Heart right ventricle (tissue), 16 donors: Measurements from ENCODE around the gene LRRC55. TPM values are rescaled to one million over a fixed set of nuclear protein-coding genes. Genes with fewer than 3 reads are reported as not detected.

ENCODE experiments used
- ATAC-seq, 8 donors: fragments of 200-7000 bp; cut with Tn5 transposase; one replicate each; pipeline ENCODE4 v1.9.1; 2020; ENCODE audit warnings: mild to moderate bottlenecking in 8 of 8, moderate library complexity in 8 of 8, moderate number of reproducible peaks in 1 of 8
- DNase-seq, 2 donors: peaks; one replicate each; pipeline ENCODE4 v3.0.0-alpha.2; 2020
- H3K27ac ChIP-seq, 10 donors: fragments of 200-600 bp; sonication (generic) in 2 of 10; one replicate each; pipeline versions ENCODE4 v1.5.0 to v1.8.0; 2020 to 2022; ENCODE audit warnings: mild to moderate bottlenecking in 3 of 10
- H3K27me3 ChIP-seq, 7 donors: fragments of 200-600 bp; one replicate each; pipeline ENCODE4 v1.8.0; 2021 to 2022; ENCODE audit warnings: mild to moderate bottlenecking in 2 of 7
- H3K36me3 ChIP-seq, 9 donors: fragments of 200-600 bp; sonication (generic) in 1 of 9; one replicate each; pipeline versions ENCODE4 v1.5.0 to v1.8.0; 2020 to 2022; ENCODE audit warnings: mild to moderate bottlenecking in 2 of 9
- H3K4me1 ChIP-seq, 9 donors: fragments of 200-600 bp; sonication (generic) in 1 of 9; one replicate each; pipeline versions ENCODE4 v1.5.0 to v1.8.0; 2020 to 2022; ENCODE audit warnings: mild to moderate bottlenecking in 4 of 9
- H3K4me3 ChIP-seq, 10 donors: fragments of 200-600 bp; sonication (generic) in 2 of 10; one replicate each; pipeline versions ENCODE4 v1.5.0 to v1.8.0; 2020 to 2022; ENCODE audit warnings: mild to moderate bottlenecking in 7 of 10, moderate library complexity in 2 of 10
- H3K9me3 ChIP-seq, 11 donors: fragments of 200-600 bp in 10 of 11; sonication (generic) in 2 of 11; one replicate each; pipeline versions ENCODE4 v1.5.0 to v1.8.0; 2013 to 2022; ENCODE audit warnings: mild to moderate bottlenecking in 2 of 11, control low read depth in 1 of 11, moderate library complexity in 1 of 11
- WGBS, 2 donors: extraction: QIAGEN DNeasy Blood & Tissue Kit; methylation state at CpG; one replicate each; pipeline ENCODE4 v1.1.7; 2013; ENCODE audit warnings: inconsistent platforms in 1 of 2; 5-methylcytosine and 5-hydroxymethylcytosine counted together
- intact Hi-C, 10 donors: fragments of 100-400 bp; cut with DNase I; formaldehyde crosslinking; loops; one replicate each; pipeline versions ENCODE4 v1.11.1 to v1.14.2; 2022
- polyA plus RNA-seq, 2 donors: library from polyadenylated mRNA; stranded (reverse); fragments of 200-250 nt; gene quantifications; one replicate each; pipeline ENCODE4 v1.2.3, GENCODE V29; 2013
- total RNA-seq, 10 donors: library from RNA; stranded (reverse); fragmentation: NEBNext Ultra II Directional in 3 of 10; extraction: Animal tissue kit (Norgen Biotek cat#: 25700) in 3 of 10; gene quantifications; one replicate each; pipeline versions ENCODE4 v1.2.1 to v1.2.4, GENCODE V29; 2021 to 2023
- TF ChIP-seq, protein P1 (sequence below), 9 donors: fragments of 200-600 bp; sonication (generic) in 2 of 9; IDR thresholded peaks; one replicate each; pipeline versions ENCODE4 v1.5.0 to v1.8.0; 2021 to 2022; ENCODE audit warnings: antibody characterized with exemption in 9 of 9, mild to moderate bottlenecking in 5 of 9, moderate library complexity in 1 of 9
- donor health status: Arrhythmogenic right ventricular cardiomyopathy.
- donor health status: ischemic (EF 13 %, LVEDD 7.1; RV severe dilation, severe dysfunction).
- donor health status: healthy with polysubstance abuse.
- donor health status: DM: no; HTN: yes; CAD: no.
- donor health status: DM: no; HTN: no; CAD: no.
- donor health status: ischemic (EF 25% LVEDD 6.9; RV normal size, moderate dysfunction).
- donor health status: ischemic (EF 25% LVEDD 5.7; RV mildly dilated, moderate dysfunction).
- donor health status: healthy.
- donor health status: DM: yes; HTN: yes; CAD: no.
- donor health status: Ischemic cardiomyopathy.
- donor health status: ischemic (EF 35%, LVEDD 5.7; RV mildly dilated, moderate dysfunction).
- donor health status: nonischemic (EF 11% LVEDD 7.7; RV severe dilation, severe dysfunction).
- donor health status: DM: yes; HTN: yes; CAD: no.
- donor health status: PGD.
- donor health status: ischemic (EF 29% LVEDD 5.4; RV normal size, mild dysfunction).
- donor health status: nonischemic (EF 23%, LVEDD 6.1; RV moderate dilation, normal function).

LRRC55 gene
- total and polyA plus RNA-seq, 12 donors, result 0.04 to 0.53 (median 0.20) TPM; not detected in 1

DNA sequence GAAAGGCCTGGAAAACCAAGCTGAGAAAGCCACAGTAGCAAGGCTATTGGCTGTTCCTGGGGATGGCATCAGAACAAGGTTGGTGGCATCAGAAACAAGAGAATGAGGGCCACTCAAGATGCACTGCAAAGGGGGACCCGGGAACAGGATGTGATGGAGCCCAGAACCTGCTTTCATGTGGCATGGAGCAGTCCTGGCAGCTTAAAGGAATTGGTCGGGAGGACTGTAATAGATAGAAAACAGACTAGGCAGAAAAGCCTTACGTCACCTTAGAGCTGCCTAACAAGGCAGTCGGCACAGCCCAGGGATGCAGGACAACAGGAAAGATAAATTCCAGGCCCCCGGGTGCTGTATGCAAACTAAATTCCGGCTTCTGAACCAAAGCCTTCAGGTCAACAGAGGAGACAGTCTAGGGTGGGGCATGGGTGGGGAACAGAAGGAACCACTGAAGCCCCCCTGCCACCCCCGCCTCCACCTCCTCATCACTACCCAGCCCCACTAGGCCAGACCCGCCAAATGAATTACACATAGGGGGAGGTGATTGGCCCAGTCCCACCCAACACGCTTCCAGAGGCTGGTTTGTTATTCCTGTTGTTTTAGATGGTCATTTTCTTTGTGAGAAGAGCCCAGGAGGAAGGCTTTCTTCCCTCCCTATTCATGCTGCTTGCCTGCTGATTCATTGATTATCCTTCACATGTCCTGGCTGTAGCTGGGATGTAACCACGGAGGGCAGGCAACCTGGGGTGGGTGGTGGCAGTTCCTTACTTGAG is 25.7 kb upstream of the LRRC55 start:
- DNase-seq, result no peak
- Histone ChIP-seq H3K27ac (no peak overlapping the region), H3K27me3 (peaks cover 0 to 5% (median 0%) of the 10 kb centered on the region in 7 donors), H3K36me3 (no peaks in the 10 kb centered on the region), H3K4me1 (peaks cover 0 to 6% (median 0%) of the 10 kb centered on the region in 9 donors), H3K9me3 (no peaks in the 10 kb centered on the region), H3K4me3 (no peak overlapping the region)
- TF ChIP-seq, protein P1, sequence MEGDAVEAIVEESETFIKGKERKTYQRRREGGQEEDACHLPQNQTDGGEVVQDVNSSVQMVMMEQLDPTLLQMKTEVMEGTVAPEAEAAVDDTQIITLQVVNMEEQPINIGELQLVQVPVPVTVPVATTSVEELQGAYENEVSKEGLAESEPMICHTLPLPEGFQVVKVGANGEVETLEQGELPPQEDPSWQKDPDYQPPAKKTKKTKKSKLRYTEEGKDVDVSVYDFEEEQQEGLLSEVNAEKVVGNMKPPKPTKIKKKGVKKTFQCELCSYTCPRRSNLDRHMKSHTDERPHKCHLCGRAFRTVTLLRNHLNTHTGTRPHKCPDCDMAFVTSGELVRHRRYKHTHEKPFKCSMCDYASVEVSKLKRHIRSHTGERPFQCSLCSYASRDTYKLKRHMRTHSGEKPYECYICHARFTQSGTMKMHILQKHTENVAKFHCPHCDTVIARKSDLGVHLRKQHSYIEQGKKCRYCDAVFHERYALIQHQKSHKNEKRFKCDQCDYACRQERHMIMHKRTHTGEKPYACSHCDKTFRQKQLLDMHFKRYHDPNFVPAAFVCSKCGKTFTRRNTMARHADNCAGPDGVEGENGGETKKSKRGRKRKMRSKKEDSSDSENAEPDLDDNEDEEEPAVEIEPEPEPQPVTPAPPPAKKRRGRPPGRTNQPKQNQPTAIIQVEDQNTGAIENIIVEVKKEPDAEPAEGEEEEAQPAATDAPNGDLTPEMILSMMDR (IDR thresholded peaks at IDR 0.05), result no peak
- no peak for ATAC-seq
- WGBS, 2 donors, result 59 to 64% methylated on average over 10 of the region's 10 CpGs
- intact Hi-C loops, result no loop called here

DNA sequence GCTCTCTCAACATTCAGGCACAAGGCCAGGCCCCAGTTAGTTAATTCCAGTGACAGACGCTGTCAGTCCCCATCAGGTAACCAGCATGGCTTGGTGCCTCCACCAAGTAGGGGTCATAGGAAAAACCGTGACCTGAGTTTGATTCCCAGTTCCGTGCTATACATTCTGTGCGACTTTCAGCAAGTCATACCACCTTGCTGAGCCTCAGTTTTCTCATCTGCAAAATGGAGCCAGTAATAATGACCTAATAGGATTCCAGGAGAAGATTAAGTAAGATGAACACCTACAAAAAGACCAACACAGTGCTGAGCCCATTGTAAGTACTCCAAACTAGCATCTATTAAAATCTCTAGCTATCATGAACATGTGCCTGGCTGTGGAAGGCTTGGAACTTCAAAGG is 24.8 kb upstream of the LRRC55 start:
- no peak overlapping the region for H3K27ac ChIP-seq
- DNase-seq, result no peak
- no peak overlapping the region for H3K4me3 ChIP-seq
- 93 to 96% methylated on average over 4 of the region's 4 CpGs for WGBS, 2 donors
- H3K9me3 ChIP-seq, result no peaks in the 10 kb centered on the region
- TF ChIP-seq, protein P1 (IDR thresholded peaks at IDR 0.05), result no peak
- H3K4me1 ChIP-seq, result peaks cover 0 to 6% (median 0%) of the 10 kb centered on the region in 9 donors
- ATAC-seq, result no peak
- intact Hi-C loops, result no loop called here
- peaks cover 0 to 5% (median 0%) of the 10 kb centered on the region in 7 donors for H3K27me3 ChIP-seq
- H3K36me3 ChIP-seq, result no peaks in the 10 kb centered on the region

DNA sequence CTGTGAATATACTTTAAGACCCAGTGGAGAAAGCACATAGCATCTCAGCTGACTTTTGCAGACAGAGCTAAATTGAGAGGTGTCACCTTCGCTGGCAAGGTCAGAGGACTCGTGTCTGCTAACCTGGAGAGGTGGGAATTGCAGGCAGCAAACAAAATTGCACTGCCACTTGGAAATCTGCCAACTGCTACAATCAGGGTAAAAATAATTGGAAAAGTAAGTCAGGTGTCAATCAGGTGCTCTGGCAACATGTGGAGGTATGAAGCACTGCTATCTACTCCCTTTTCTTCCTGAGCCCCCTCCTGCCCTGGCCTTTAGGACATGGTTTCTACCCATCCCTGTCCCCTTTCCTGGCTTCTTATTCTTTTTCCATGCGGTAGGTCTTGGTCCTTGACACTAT is 24.1 kb upstream of the LRRC55 start:
- TF ChIP-seq, protein P1 (IDR thresholded peaks at IDR 0.05), result no peak
- intact Hi-C loops, result no loop called here

DNA sequence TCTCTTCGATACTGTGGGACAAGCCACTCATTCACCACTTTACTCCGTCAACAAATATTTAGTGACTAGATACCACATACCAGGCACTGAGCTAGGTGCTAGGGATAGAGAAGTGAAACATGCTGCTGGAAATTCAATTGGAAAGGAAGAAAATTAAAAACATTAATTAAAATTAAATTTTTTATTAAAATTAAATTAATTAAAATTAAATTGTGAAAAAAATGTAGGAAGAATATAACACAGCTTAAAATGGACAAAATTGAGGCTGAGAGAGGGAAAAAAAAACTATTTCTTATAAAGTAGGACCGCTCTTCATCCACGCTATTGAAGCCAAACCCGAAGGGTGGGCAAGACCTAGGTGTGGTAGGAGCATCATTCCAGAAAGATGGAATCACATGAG is 23.6 kb upstream of the LRRC55 start:
- ATAC-seq (no peak), DNase-seq (no peak)
- H3K36me3 ChIP-seq, result no peaks in the 10 kb centered on the region
- intact Hi-C loops, result no loop called here
- H3K4me1 ChIP-seq, result peaks cover 0 to 3% (median 0%) of the 10 kb centered on the region in 9 donors
- H3K9me3 ChIP-seq, result no peaks in the 10 kb centered on the region
- H3K27ac ChIP-seq, result no peak overlapping the region
- TF ChIP-seq, protein P1 (IDR thresholded peaks at IDR 0.05), result no peak
- H3K4me3 ChIP-seq, result no peak overlapping the region
- WGBS, 2 donors, result 68 to 75% methylated on average over 5 of the region's 5 CpGs
- H3K27me3 ChIP-seq, result peaks cover 0 to 5% (median 0%) of the 10 kb centered on the region in 7 donors

More for the DNA sequence above, 24.1 kb upstream of the LRRC55 start:
- no peak overlapping the region for H3K27ac ChIP-seq
- 59 to 68% methylated on average over 3 of the region's 3 CpGs for WGBS, 2 donors
- H3K36me3 ChIP-seq, result no peaks in the 10 kb centered on the region
- DNase-seq, result no peak
- H3K4me3 ChIP-seq, result no peak overlapping the region
- H3K9me3 ChIP-seq, result no peaks in the 10 kb centered on the region
- peaks cover 0 to 5% (median 0%) of the 10 kb centered on the region in 7 donors for H3K27me3 ChIP-seq
- peaks cover 0 to 3% (median 0%) of the 10 kb centered on the region in 9 donors for H3K4me1 ChIP-seq
- ATAC-seq, result no peak
